GM21515 (cell line): ENCODE results near the gene HIVEP3.

Experiments used
- ATAC-seq: cut with Tn5 transposase; IDR thresholded peaks from one replicate; pipeline ENCODE4 v1.9.1; 2021; ENCODE audit not compliant: unreplicated experiment

HIVEP3 gene

GRCh38 chr1:41493117-41493536 lies 425.6 kb downstream of the HIVEP3 start:
- no peak for ATAC-seq

GRCh38 chr1:41492341-41492848 lies 426.3 kb downstream of the HIVEP3 start:
- ATAC-seq = no peak

GRCh38 chr1:41490911-41491310 lies 427.8 kb downstream of the HIVEP3 start:
- no peak for ATAC-seq

GRCh38 chr1:41489561-41489960 lies 429.2 kb downstream of the HIVEP3 start:
- no peak for ATAC-seq

GRCh38 chr1:41488040-41488951 lies 430.4 kb downstream of the HIVEP3 start:
- ATAC-seq = no peak

- ATAC-seq = no peak
Observed at GRCh38 chr1:41487126-41488039, 431.3 kb downstream of the HIVEP3 start.

- no peak for ATAC-seq
Observed at GRCh38 chr1:41486371-41487125, 432.2 kb downstream of the HIVEP3 start.

GRCh38 chr1:41486053-41486370 lies 432.7 kb downstream of the HIVEP3 start:
- ATAC-seq = no peak

GRCh38 chr1:41485605-41486004 lies 433.1 kb downstream of the HIVEP3 start:
- ATAC-seq = no peak

- ATAC-seq = no peak
Observed at GRCh38 chr1:41484402-41485241, 434.1 kb downstream of the HIVEP3 start, which contains the start of gene EDN2. Gene EDN2 (minus strand): TSS chr1:41484683. CDS start chr1:41484601, 82 bp downstream.

- ATAC-seq = no peak
Observed at GRCh38 chr1:41483960-41484401, 434.7 kb downstream of the HIVEP3 start.

- ATAC-seq = no peak
Observed at GRCh38 chr1:41483001-41483850, 435.5 kb downstream of the HIVEP3 start.

- no peak for ATAC-seq
Observed at GRCh38 chr1:41482001-41482765, 436.5 kb downstream of the HIVEP3 start.

GRCh38 chr1:41481109-41481775 lies 437.5 kb downstream of the HIVEP3 start:
- no peak for ATAC-seq

GRCh38 chr1:41480204-41481108 lies 438.3 kb downstream of the HIVEP3 start:
- no peak for ATAC-seq

GRCh38 chr1:41479808-41480160 lies 438.9 kb downstream of the HIVEP3 start:
- ATAC-seq = no peak
